Esophagus squamous epithelium (tissue), 4 donors: ENCODE measurements around the gene BPTF.

Experiments
- POLR2A ChIP-seq, 4 donors: fragments of 450-650 bp; IDR thresholded peaks; one replicate each; pipeline ENCODE4 v1.6.1; 2017; ENCODE audit warnings: antibody characterized with exemption in 4 of 4, mild to moderate bottlenecking in 4 of 4, moderate library complexity in 3 of 4
- TF ChIP-seq, protein P1 (sequence below), 6 experiments: fragments of 450-650 bp in 4 of 6; fragments of 200-600 bp in 2 of 6; sonication (generic) in 2 of 6; IDR thresholded peaks; one replicate each; pipeline ENCODE4 v1.5.1; 2016 to 2019; ENCODE audit warnings: antibody characterized with exemption in 6 of 6, mild to moderate bottlenecking in 4 of 6, moderate library complexity in 4 of 6

DNA sequence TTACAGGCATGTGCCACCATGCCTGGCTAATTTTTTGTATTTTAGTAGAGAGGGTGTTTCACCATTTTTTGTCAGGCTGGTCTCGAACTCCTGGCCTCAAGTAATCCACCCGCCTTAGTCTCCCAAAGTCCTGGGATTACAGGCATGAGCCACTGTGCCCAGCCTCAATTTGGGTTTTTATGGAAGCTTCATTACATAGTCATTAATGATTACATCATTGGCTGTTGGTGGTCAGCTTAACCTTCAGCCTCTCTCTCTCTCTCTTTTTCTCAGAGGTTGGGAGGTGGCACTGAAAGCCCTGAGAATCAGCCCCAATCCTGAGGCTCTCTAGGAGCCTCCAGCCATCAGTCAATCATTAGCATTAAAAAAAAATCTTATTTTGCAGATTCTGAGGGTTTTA is 125.6 kb downstream of the BPTF start:
- no peak for TF ChIP-seq POLR2A (IDR thresholded peaks at IDR 0.05)
- TF ChIP-seq, protein P1, sequence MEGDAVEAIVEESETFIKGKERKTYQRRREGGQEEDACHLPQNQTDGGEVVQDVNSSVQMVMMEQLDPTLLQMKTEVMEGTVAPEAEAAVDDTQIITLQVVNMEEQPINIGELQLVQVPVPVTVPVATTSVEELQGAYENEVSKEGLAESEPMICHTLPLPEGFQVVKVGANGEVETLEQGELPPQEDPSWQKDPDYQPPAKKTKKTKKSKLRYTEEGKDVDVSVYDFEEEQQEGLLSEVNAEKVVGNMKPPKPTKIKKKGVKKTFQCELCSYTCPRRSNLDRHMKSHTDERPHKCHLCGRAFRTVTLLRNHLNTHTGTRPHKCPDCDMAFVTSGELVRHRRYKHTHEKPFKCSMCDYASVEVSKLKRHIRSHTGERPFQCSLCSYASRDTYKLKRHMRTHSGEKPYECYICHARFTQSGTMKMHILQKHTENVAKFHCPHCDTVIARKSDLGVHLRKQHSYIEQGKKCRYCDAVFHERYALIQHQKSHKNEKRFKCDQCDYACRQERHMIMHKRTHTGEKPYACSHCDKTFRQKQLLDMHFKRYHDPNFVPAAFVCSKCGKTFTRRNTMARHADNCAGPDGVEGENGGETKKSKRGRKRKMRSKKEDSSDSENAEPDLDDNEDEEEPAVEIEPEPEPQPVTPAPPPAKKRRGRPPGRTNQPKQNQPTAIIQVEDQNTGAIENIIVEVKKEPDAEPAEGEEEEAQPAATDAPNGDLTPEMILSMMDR (IDR thresholded peaks at IDR 0.05): no peak
